Esophagus muscularis mucosa (tissue), 3 donors: ENCODE measurements around the gene NCR3LG1.

Experiments used
- POLR2A ChIP-seq: fragments of 450-650 bp; IDR thresholded peaks from one replicate; pipeline ENCODE4 v1.6.1; 2017; ENCODE audit warnings: antibody characterized with exemption, moderate library complexity, mild to moderate bottlenecking, low read depth
- POLR2AphosphoS5 ChIP-seq, 2 donors: sonication (generic); formaldehyde crosslinking; IDR thresholded peaks; one replicate each; pipeline ENCODE4 v1.6.1; 2017; ENCODE audit warnings: antibody characterized with exemption in 2 of 2
- TF ChIP-seq, protein P1 (sequence below), 3 experiments: fragments of 200-600 bp in 2 of 3; fragments of 450-650 bp in 1 of 3; sonication (generic) in 2 of 3; IDR thresholded peaks; one replicate each; pipeline ENCODE4 v1.5.1; 2017 to 2019; ENCODE audit warnings: antibody characterized with exemption in 3 of 3, mild to moderate bottlenecking in 2 of 3, moderate library complexity in 1 of 3

GRCh38 chr11:17416492-17416891 is 64.9 kb downstream of the NCR3LG1 start:
- TF ChIP-seq, protein P1, sequence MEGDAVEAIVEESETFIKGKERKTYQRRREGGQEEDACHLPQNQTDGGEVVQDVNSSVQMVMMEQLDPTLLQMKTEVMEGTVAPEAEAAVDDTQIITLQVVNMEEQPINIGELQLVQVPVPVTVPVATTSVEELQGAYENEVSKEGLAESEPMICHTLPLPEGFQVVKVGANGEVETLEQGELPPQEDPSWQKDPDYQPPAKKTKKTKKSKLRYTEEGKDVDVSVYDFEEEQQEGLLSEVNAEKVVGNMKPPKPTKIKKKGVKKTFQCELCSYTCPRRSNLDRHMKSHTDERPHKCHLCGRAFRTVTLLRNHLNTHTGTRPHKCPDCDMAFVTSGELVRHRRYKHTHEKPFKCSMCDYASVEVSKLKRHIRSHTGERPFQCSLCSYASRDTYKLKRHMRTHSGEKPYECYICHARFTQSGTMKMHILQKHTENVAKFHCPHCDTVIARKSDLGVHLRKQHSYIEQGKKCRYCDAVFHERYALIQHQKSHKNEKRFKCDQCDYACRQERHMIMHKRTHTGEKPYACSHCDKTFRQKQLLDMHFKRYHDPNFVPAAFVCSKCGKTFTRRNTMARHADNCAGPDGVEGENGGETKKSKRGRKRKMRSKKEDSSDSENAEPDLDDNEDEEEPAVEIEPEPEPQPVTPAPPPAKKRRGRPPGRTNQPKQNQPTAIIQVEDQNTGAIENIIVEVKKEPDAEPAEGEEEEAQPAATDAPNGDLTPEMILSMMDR (IDR thresholded peaks at IDR 0.05): no peak
- TF ChIP-seq POLR2AphosphoS5 (IDR thresholded peaks at IDR 0.05): no peak
- TF ChIP-seq POLR2A: no peak
